Adrenal gland (tissue), 12 donors: ENCODE measurements around the gene ITIH4. TPM values are rescaled to one million over a fixed set of nuclear protein-coding genes. Genes with fewer than 3 reads are reported as not detected.

Experiments used
- DNase-seq, 7 donors: peaks; one replicate each; pipeline ENCODE4 v3.0.0-alpha.2; 2019 to 2020
- H3K27ac ChIP-seq, 5 donors: fragments of 200-600 bp; sonication (generic) in 4 of 5; 1 replicate in 3 of 5; 2 replicates in 2 of 5; pipeline versions ENCODE4 v1.5.1 to v1.8.0; 2016 to 2020; ENCODE audit warnings: mild to moderate bottlenecking in 1 of 5
- H3K27me3 ChIP-seq: fragments of 200-600 bp; 2 replicates; pipeline ENCODE4 v1.8.0; 2021
- H3K36me3 ChIP-seq, 2 donors: fragments of 200-600 bp; replicated peaks in 1 of 2; 1 replicate in 1 of 2; 2 replicates in 1 of 2; pipeline versions ENCODE4 v1.5.1 to v1.8.0; 2018 to 2022
- H3K4me1 ChIP-seq, 2 donors: fragments of 200-600 bp; replicated peaks in 1 of 2; 1 replicate in 1 of 2; 2 replicates in 1 of 2; pipeline versions ENCODE4 v1.5.1 to v1.8.0; 2018 to 2021
- H3K4me3 ChIP-seq, 4 donors: fragments of 200-600 bp; sonication (generic) in 3 of 4; one replicate each; pipeline ENCODE4 v1.5.1; 2016 to 2018
- H3K9me3 ChIP-seq, 3 donors: fragments of 200-600 bp; sonication (generic) in 1 of 3; replicated peaks in 1 of 3; 1 replicate in 2 of 3; 2 replicates in 1 of 3; pipeline versions ENCODE4 v1.5.1 to v1.8.0; 2016 to 2021
- CTCF ChIP-seq, 6 experiments: fragments of 450-650 bp in 4 of 6; fragments of 200-600 bp in 2 of 6; sonication (generic) in 1 of 6; IDR thresholded peaks; 1 replicate in 5 of 6; 2 replicates in 1 of 6; pipeline versions ENCODE4 v1.5.1 to v1.8.0; 2016 to 2021; ENCODE audit warnings: antibody characterized with exemption in 6 of 6, mild to moderate bottlenecking in 2 of 6, moderate library complexity in 1 of 6
- POLR2A ChIP-seq, 2 donors: fragments of 450-650 bp; IDR thresholded peaks; one replicate each; pipeline ENCODE4 v1.6.1; 2017; ENCODE audit warnings: antibody characterized with exemption in 2 of 2, mild to moderate bottlenecking in 2 of 2, moderate library complexity in 1 of 2
- WGBS, 4 donors: extraction: QIAGEN DNeasy Blood & Tissue Kit in 2 of 4; methylation state at CpG; one replicate each; pipeline versions ENCODE4 v1.1.5 to v1.1.7; 2013 to 2017; 5-methylcytosine and 5-hydroxymethylcytosine counted together
- intact Hi-C, 2 donors: fragments of 100-400 bp; cut with DNase I; formaldehyde crosslinking; loops; one replicate each; pipeline versions ENCODE4 v1.14.1 to v1.15.0; 2022 to 2023
- polyA plus RNA-seq, 3 donors: library from polyadenylated mRNA; stranded (reverse); fragments of 200-250 nt in 2 of 3; fragments of 350-450 nt in 1 of 3; fragmentation: Illumina TruSeq in 1 of 3; extraction: RNeasy Lipid Tissue Mini Kit (QIAGEN cat#74804) in 1 of 3; gene quantifications; one replicate each; pipeline ENCODE4 v1.2.3, GENCODE V29; 2013 to 2014
- total RNA-seq, 9 donors: library from RNA; depleted of rRNA in 4 of 9; stranded (reverse); fragments of >200 nt in 4 of 9; fragments of 120-200 nt in 1 of 9; fragmentation: NEBNext Ultra II Directional in 1 of 9; extraction: Animal tissue kit (Norgen Biotek cat#: 25700) in 1 of 9; gene quantifications; one replicate each; pipeline versions ENCODE4 v1.1.0 to v1.2.4, GENCODE V29; 2013 to 2023
- donor health status: healthy with polysubstance abuse.
- donor health status: Bipolar disorder and iron deficiency.
- donor health status: DM: yes; HTN: yes; CAD: no.
- donor health status: DM: no; HTN: no; CAD: no.
- donor health status: DM: no; HTN: no; CAD: no.
- donor health status: DM: yes; HTN: yes; CAD: no.

Gene ITIH4
- total and polyA plus RNA-seq, 12 donors, result 6.4 to 221 (median 45.5) TPM

DNA sequence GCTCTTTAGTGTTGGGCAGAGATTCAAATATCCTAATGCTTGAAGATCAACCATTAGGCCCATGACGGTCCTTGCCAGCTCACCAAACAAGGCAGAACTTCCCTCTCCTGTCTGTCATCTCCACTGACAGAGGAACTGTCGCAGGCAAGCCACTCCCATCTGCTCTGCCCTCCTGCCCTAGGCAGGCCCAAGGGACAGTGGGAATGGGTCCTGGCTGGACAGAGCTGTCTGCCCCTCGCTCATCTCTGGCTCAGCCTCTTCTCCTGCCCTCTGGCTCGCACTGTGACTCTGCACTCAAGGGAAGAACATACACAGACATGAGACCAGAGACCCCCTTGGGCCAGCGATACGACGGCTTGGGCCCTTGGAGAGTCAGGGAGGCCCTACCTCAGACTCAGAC, 12.0 kb upstream of the ITIH4 start:
- H3K36me3 ChIP-seq, result peaks cover 0 to 23% of the 10 kb centered on the region in 2 donors
- intact Hi-C loops, result no loop called here
- no peak for DNase-seq
- no peaks in the 10 kb centered on the region for H3K9me3 ChIP-seq
- 70 to 74% (median 73%) methylated on average over 5 to 7 of the region's 7 CpGs for WGBS, 4 donors
- no peak for TF ChIP-seq POLR2A (IDR thresholded peaks at IDR 0.05)
- no peaks in the 10 kb centered on the region for H3K27me3 ChIP-seq
- H3K27ac ChIP-seq, result no peak overlapping the region
- H3K4me1 ChIP-seq, result peaks cover 5 to 31% of the 10 kb centered on the region in 2 donors
- H3K4me3 ChIP-seq, result no peak overlapping the region

DNA sequence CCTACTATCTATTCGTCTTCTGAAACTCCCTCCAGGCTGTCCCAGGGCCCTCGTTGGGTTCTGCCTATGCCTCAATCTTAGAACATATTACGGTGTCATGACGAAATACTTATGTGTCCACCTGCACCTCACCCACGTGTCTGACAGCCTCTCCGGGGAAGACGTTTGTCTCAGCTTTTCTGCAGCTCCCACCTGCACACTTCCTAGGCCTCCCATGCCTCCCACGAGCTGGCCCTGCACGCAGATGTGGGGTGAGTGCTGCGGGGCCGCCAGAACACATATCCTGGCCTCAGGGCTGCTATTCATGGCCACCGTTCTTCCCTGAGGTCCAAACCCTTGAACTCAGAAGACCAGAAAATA, 11.5 kb upstream of the ITIH4 start:
- Histone ChIP-seq H3K4me1 (peaks cover 5 to 31% of the 10 kb centered on the region in 2 donors), H3K4me3 (no peak overlapping the region), H3K9me3 (no peaks in the 10 kb centered on the region), H3K36me3 (peaks cover 0 to 23% of the 10 kb centered on the region in 2 donors), H3K27ac (no peak overlapping the region), H3K27me3 (no peaks in the 10 kb centered on the region)
- TF ChIP-seq POLR2A (IDR thresholded peaks at IDR 0.05), result no peak
- WGBS, 4 donors, result 77 to 84% (median 81%) methylated on average over 12 of the region's 12 CpGs
- intact Hi-C loops, result no loop called here
- no peak for DNase-seq

- no peaks in the 10 kb centered on the region for H3K9me3 ChIP-seq
- intact Hi-C loops, result no loop called here
- H3K4me1 ChIP-seq, result peaks cover 5 to 31% of the 10 kb centered on the region in 2 donors
- H3K36me3 ChIP-seq, result peaks cover 0 to 23% of the 10 kb centered on the region in 2 donors
- peak in 4 of 7 donors; percentile 45 to 61 (median 52) for DNase-seq
- no peaks in the 10 kb centered on the region for H3K27me3 ChIP-seq
- 84 to 96% (median 89%) methylated on average over 9 to 12 of the region's 12 CpGs for WGBS, 4 donors
- H3K4me3 ChIP-seq, result no peak overlapping the region
- TF ChIP-seq POLR2A (IDR thresholded peaks at IDR 0.05), result no peak
- H3K27ac ChIP-seq, result peak overlapping the region in 1 of 5 donors; percentile 8
These were observed 10.9 kb upstream of the ITIH4 start for GRCh38 chr3:52841211-52841980.

- intact Hi-C loops, result no loop called here
- Histone ChIP-seq H3K9me3 (no peaks in the 10 kb centered on the region), H3K4me1 (peaks cover 5 to 23% of the 10 kb centered on the region in 2 donors), H3K36me3 (peaks cover 0 to 23% of the 10 kb centered on the region in 2 donors), H3K27me3 (no peaks in the 10 kb centered on the region), H3K4me3 (no peak overlapping the region), H3K27ac (no peak overlapping the region)
- no peak for DNase-seq
- 90 to 92% (median 91%) methylated on average over 23 of the region's 23 CpGs for WGBS, 4 donors
- TF ChIP-seq POLR2A (IDR thresholded peaks at IDR 0.05) (no peak), CTCF (IDR thresholded peaks at IDR 0.05) (no peak)
These were observed 9.5 kb upstream of the ITIH4 start for GRCh38 chr3:52839892-52840545.

DNA sequence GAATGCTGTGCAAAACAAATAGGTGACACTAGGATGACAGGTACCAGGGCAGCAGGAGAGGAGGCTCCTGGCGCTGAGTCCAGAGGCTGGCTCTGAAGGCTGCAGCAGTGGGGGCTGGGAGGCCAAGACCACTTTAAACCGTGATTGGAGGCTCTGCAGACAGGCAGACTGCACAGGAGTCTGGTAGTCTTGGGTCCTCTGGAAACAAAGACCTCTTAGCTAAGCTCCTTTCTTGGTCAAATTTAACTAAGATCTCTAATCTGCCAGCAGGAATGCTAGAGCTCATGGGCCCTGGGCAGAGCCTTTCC, 8.8 kb upstream of the ITIH4 start:
- no peak overlapping the region for H3K4me3 ChIP-seq
- WGBS, 4 donors, result 76 to 100% (median 90%) methylated on average over 2 of the region's 2 CpGs
- no peak overlapping the region for H3K27ac ChIP-seq
- intact Hi-C loops, result no loop called here
- H3K27me3 ChIP-seq, result no peaks in the 10 kb centered on the region
- peaks cover 0 to 15% of the 10 kb centered on the region in 2 donors for H3K4me1 ChIP-seq
- H3K9me3 ChIP-seq, result no peaks in the 10 kb centered on the region
- TF ChIP-seq POLR2A (IDR thresholded peaks at IDR 0.05), result no peak
- TF ChIP-seq CTCF (IDR thresholded peaks at IDR 0.05), result no peak
- H3K36me3 ChIP-seq, result peaks cover 0 to 23% of the 10 kb centered on the region in 2 donors
- DNase-seq, result no peak
